HCT116 (cell line): ENCODE results near the gene LZTS3. TPM values are rescaled to one million over a fixed set of nuclear protein-coding genes. Genes with fewer than 3 reads are reported as not detected.
A peak's percentile ranks its signal among the peaks of the same experiment; 100 is the strongest.

ENCODE experiments used
- ATAC-seq: fragments of 200-7000 bp; cut with Tn5 transposase; 2 replicates; pipeline ENCODE4 v1.9.1; 2020; ENCODE audit warnings: mild to moderate bottlenecking, moderate library complexity
- BruUV-seq: library from RNA; stranded (reverse); fragments of 400-500 nt; replicated peaks from 2 replicates; lab custom pipeline; 2021; lab: Mats Ljungman, UMichigan
- CTCF ChIA-PET: fragments of 300-600 bp; sonication (Branson Sonifier 250); formaldehyde crosslinking; loops from one replicate; lab custom pipeline; 2021; ENCODE audit warnings: antibody characterized with exemption; lab: Charles Lee
- POLR2A ChIA-PET: fragments of 300-600, 350-600 bp; sonication (Branson Sonifier 250); formaldehyde crosslinking; loops from one replicate; lab custom pipeline; 2021; ENCODE audit warnings: antibody characterized with exemption; lab: Charles Lee
- RAD21 ChIA-PET, 2 experiments: fragments of 300-600 bp; sonication (Branson Sonifier 250); formaldehyde crosslinking; loops; one replicate each; lab custom pipeline; 2023; ENCODE audit warnings: low total read pairs in 2 of 2; ENCODE audit not compliant: uncharacterized antibody in 2 of 2, unreplicated experiment in 2 of 2, low non-redundant PET in 1 of 2; lab: Charles Lee
- DNase-seq: peaks from one replicate; pipeline ENCODE4 v3.0.0-alpha.2; 2010; ENCODE audit warnings: low read depth, low spot score
- H2AFZ ChIP-seq: fragments of 200-600 bp; shearing (Covaris generic), sonication (generic); 2 replicates; pipeline ENCODE4 v1.6.1; 2017; ENCODE audit warnings: low read depth, mixed run types, mixed read lengths, antibody characterized with exemption, low read length; ENCODE audit not compliant: poor library complexity, severe bottlenecking
- H3K27ac ChIP-seq: 2 replicates; pipeline ENCODE4 v1.5.1; 2012; ENCODE audit warnings: low read depth, low read length
- H3K27me3 ChIP-seq: fragments of 200-600 bp; sonication (generic); 2 replicates; pipeline ENCODE4 v1.6.1; 2016; ENCODE audit warnings: mixed run types, low read length, mixed read lengths; ENCODE audit not compliant: insufficient read depth
- H3K36me3 ChIP-seq, 2 experiments: fragments of 200-500 bp in 1 of 2; fragments of 200-600 bp in 1 of 2; sonication (Bioruptor generic) in 1 of 2; sonication (generic) in 1 of 2; 2 replicates each; pipeline versions ENCODE4 v1.5.1 to v1.6.1; 2014 to 2016; ENCODE audit warnings: low read length in 2 of 2, inconsistent platforms in 1 of 2, mixed read lengths in 1 of 2, mixed run types in 1 of 2; ENCODE audit not compliant: insufficient read depth in 2 of 2, control insufficient read depth in 1 of 2
- H3K4me1 ChIP-seq, 2 experiments: fragments of 200-600 bp in 1 of 2; sonication (generic) in 1 of 2; 2 replicates each; pipeline versions ENCODE4 v1.5.1 to v1.6.1; 2012 to 2017; ENCODE audit warnings: low read length in 2 of 2, inconsistent platforms in 1 of 2, mild to moderate bottlenecking in 1 of 2, mixed read lengths in 1 of 2, mixed run types in 1 of 2, moderate library complexity in 1 of 2; ENCODE audit not compliant: insufficient read depth in 2 of 2, control insufficient read depth in 1 of 2
- H3K4me2 ChIP-seq: fragments of 200-600 bp; sonication (generic); 2 replicates; pipeline ENCODE4 v1.6.1; 2017; ENCODE audit warnings: mixed run types, low read length, mixed read lengths
- H3K4me3 ChIP-seq, 2 experiments: fragments of 200-600 bp in 1 of 2; sonication (generic) in 1 of 2; replicated peaks in 1 of 2; 2 replicates each; pipeline ENCODE4 v1.5.1; 2011 to 2016; ENCODE audit warnings: low read length in 2 of 2, control low read depth in 1 of 2, low read depth in 1 of 2, mild to moderate bottlenecking in 1 of 2, mixed read lengths in 1 of 2, mixed run types in 1 of 2
- H3K79me2 ChIP-seq: fragments of 200-600 bp; sonication (generic); 2 replicates; pipeline ENCODE4 v1.6.1; 2017; ENCODE audit warnings: mild to moderate bottlenecking, mixed run types, low read length, moderate library complexity, mixed read lengths; ENCODE audit not compliant: insufficient read depth
- H3K9ac ChIP-seq: fragments of 200-600 bp; sonication (generic); 2 replicates; pipeline ENCODE4 v1.6.1; 2016; ENCODE audit warnings: low read length, mixed read lengths
- H3K9me2 ChIP-seq: fragments of 200-600 bp; sonication (generic), shearing (Covaris generic); 2 replicates; pipeline ENCODE4 v1.6.1; 2017; ENCODE audit warnings: mixed run types, mild to moderate bottlenecking, moderate library complexity; ENCODE audit not compliant: insufficient read depth
- H3K9me3 ChIP-seq, 2 experiments: fragments of 200-500 bp in 1 of 2; fragments of 200-600 bp in 1 of 2; sonication (Bioruptor generic) in 1 of 2; sonication (generic) in 1 of 2; 2 replicates each; pipeline ENCODE4 v1.6.1; 2014 to 2017; ENCODE audit warnings: low read length in 2 of 2, mixed read lengths in 2 of 2, inconsistent platforms in 1 of 2, low read depth in 1 of 2, mild to moderate bottlenecking in 1 of 2, mixed run types in 1 of 2, moderate library complexity in 1 of 2; ENCODE audit not compliant: control insufficient read depth in 1 of 2, insufficient read depth in 1 of 2
- H4K20me1 ChIP-seq: fragments of 200-600 bp; sonication (generic), shearing (Covaris generic); 2 replicates; pipeline ENCODE4 v1.6.1; 2017; ENCODE audit warnings: mixed run types, mild to moderate bottlenecking, moderate library complexity; ENCODE audit not compliant: insufficient read depth
- ATF3 ChIP-seq: IDR thresholded peaks from 2 replicates; pipeline ENCODE4 v1.6.1; 2012
- CBX3 ChIP-seq: IDR thresholded peaks from 2 replicates; pipeline ENCODE4 v1.6.1; 2012; ENCODE audit warnings: low read depth
- CEBPB ChIP-seq: IDR thresholded peaks from 2 replicates; pipeline ENCODE4 v1.6.1; 2012; ENCODE audit warnings: low read depth
- CTCF ChIP-seq, 3 experiments: fragments of 200-600 bp in 1 of 3; sonication (generic) in 1 of 3; IDR thresholded peaks in 2 of 3; conservative IDR thresholded peaks in 1 of 3; 2 replicates each; pipeline ENCODE4 v1.5.1; 2012 to 2017; ENCODE audit warnings: low read depth in 2 of 3, low read length in 2 of 3, antibody characterized with exemption in 1 of 3, borderline replicate concordance in 1 of 3, control low read depth in 1 of 3, mild to moderate bottlenecking in 1 of 3, mixed read lengths in 1 of 3, mixed run types in 1 of 3, moderate library complexity in 1 of 3; ENCODE audit not compliant: insufficient read depth in 1 of 3
- EGR1 ChIP-seq: IDR thresholded peaks from 2 replicates; pipeline ENCODE4 v1.6.1; 2012; ENCODE audit warnings: low read depth
- EZH2 ChIP-seq: fragments of 200-600 bp; sonication (generic); IDR thresholded peaks from 2 replicates; pipeline ENCODE4 v1.6.1; 2017; ENCODE audit warnings: antibody characterized with exemption, mixed run types
- EZH2phosphoT487 ChIP-seq: fragments of 200-600 bp; IDR thresholded peaks from 2 replicates; pipeline ENCODE4 v1.6.1; 2018; ENCODE audit warnings: antibody characterized with exemption, borderline replicate concordance
- JUND ChIP-seq: IDR thresholded peaks from 2 replicates; pipeline ENCODE4 v1.6.1; 2012
- MAX ChIP-seq: IDR thresholded peaks from 2 replicates; pipeline ENCODE4 v1.6.1; 2012
- POLR2A ChIP-seq: IDR thresholded peaks from 2 replicates; pipeline ENCODE4 v1.7.0; 2011; ENCODE audit warnings: borderline replicate concordance; ENCODE audit not compliant: insufficient read depth, insufficient read length; ENCODE audit errors: extremely low read depth
- POLR2AphosphoS5 ChIP-seq: IDR thresholded peaks from 2 replicates; pipeline ENCODE4 v1.6.1; 2011; ENCODE audit warnings: mild to moderate bottlenecking, low read depth, low read length, moderate library complexity
- RAD21 ChIP-seq: IDR thresholded peaks from 2 replicates; pipeline ENCODE4 v1.6.1; 2012; ENCODE audit warnings: low read depth, mild to moderate bottlenecking
- SIN3A ChIP-seq: IDR thresholded peaks from 2 replicates; pipeline ENCODE4 v1.6.1; 2012; ENCODE audit warnings: low read depth
- SP1 ChIP-seq: IDR thresholded peaks from 2 replicates; pipeline ENCODE4 v1.6.1; 2012; ENCODE audit warnings: low read depth
- SRF ChIP-seq: IDR thresholded peaks from 2 replicates; pipeline ENCODE4 v1.6.1; 2012; ENCODE audit warnings: low read depth
- YY1 ChIP-seq: IDR thresholded peaks from 2 replicates; pipeline ENCODE4 v1.6.1; 2011; ENCODE audit warnings: low read length, low read depth, moderate library complexity, mild to moderate bottlenecking; ENCODE audit not compliant: insufficient replicate concordance; ENCODE audit errors: extremely low read depth
- ZFX ChIP-seq: fragments of 450-650 bp; IDR thresholded peaks from 2 replicates; pipeline ENCODE4 v1.6.1; 2017
- ZNF274 ChIP-seq: fragments of 200-500 bp; sonication (Bioruptor generic); IDR thresholded peaks from 2 replicates; pipeline ENCODE4 v1.6.1; 2014; ENCODE audit warnings: mild to moderate bottlenecking, low read depth, low read length, inconsistent platforms
- intact Hi-C: fragments of 100-400 bp; cut with micrococcal nuclease; formaldehyde crosslinking; loops from 2 replicates; pipeline ENCODE4 v1.10.0; 2022
- total RNA-seq: library from RNA; stranded (reverse); gene quantifications from one replicate; pipeline ENCODE4 v1.2.1, GENCODE V29; 2021; ENCODE audit not compliant: unreplicated experiment
- TF ChIP-seq, protein P1 (sequence below): IDR thresholded peaks from 2 replicates; pipeline ENCODE4 v1.6.1; 2011; ENCODE audit warnings: mild to moderate bottlenecking, low read length, moderate library complexity; ENCODE audit not compliant: insufficient replicate concordance; ENCODE audit errors: extremely low read depth
- TF ChIP-seq, protein P2 (sequence below): IDR thresholded peaks from 2 replicates; pipeline ENCODE4 v1.6.1; 2012; ENCODE audit warnings: low read depth

The LZTS3 gene
- total RNA-seq, 1 experiment from 2014 or later, result 5.2 TPM

DNA sequence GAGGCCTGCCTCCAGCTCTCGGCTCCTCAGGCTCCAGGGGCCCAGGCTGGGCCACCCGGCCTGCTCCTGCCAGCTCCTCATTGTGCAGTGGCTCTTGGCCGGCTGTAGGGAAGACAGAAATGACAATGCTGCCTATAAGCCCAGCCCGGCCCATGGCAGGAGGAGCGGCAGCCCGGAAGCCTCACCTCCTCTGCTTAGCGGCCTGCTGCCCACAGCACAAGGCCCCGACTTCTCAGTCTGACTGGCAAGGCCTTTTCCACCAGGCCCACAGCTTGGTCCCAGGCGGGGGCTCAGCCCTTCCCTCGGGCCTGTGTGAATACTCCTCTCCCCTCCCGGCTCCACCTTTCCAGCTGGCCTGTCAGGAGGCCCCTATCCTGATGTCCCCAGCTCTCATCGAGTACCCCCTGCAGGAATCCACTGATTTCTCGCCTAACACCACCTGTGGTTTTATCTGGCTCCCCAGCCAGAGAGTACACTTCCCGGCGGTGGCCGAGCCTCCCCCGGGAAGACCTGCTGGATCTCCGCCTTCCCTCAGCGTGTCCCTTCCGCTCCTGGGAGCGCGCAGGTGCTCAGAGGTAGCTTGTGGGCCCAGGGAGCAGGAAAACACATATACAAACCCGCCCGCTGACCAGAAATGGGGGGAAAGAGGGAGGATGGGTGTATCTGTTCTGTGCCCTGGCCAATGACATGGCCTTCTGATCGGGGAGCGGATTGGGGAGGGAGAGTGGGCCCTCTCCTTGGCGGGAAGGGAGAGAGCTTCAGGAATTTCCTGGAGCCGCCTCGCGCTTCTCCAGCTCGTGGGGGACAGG lies 30.2 kb upstream of the LZTS3 start:
- Histone ChIP-seq H4K20me1 (no peaks in the 10 kb centered on the region), H3K27ac (peak overlapping the region; percentile 87), H3K9ac (peak overlapping the region; percentile 85), H3K79me2 (peaks cover 23% of the 10 kb centered on the region), H3K4me1 (peaks cover 9 to 18% of the 10 kb centered on the region in 2 experiments; a peak in 3 of 4 replicates), H3K9me3 (no peaks in the 10 kb centered on the region), H3K4me2 (peak overlapping the region; percentile 90), H3K27me3 (no peaks in the 10 kb centered on the region), H3K9me2 (no peaks in the 10 kb centered on the region), H3K36me3 (peaks cover 14 to 17% of the 10 kb centered on the region in 2 experiments; a peak in 3 of 4 replicates), H2AFZ (no peak overlapping the region), H3K4me3 (peak overlapping the region; percentile 94)
- TF ChIP-seq EZH2phosphoT487, result no peak
- TF ChIP-seq SIN3A, result no peak
- TF ChIP-seq EGR1, result no peak
- TF ChIP-seq EZH2, result no peak
- TF ChIP-seq POLR2A, result no peak
- no peak for TF ChIP-seq POLR2AphosphoS5
- TF ChIP-seq JUND, result no peak
- TF ChIP-seq CBX3, result no peak
- TF ChIP-seq MAX, result no peak
- TF ChIP-seq CTCF (IDR thresholded peaks at IDR 0.05 in 2 of 3, conservative IDR thresholded peaks at IDR 0.05 in 1 of 3; ENCODE audit: borderline replicate concordance in 1 of 3, insufficient read depth in 1 of 3, low read depth in 2 of 3, low read length in 2 of 3), result no peak
- TF ChIP-seq, protein P1, sequence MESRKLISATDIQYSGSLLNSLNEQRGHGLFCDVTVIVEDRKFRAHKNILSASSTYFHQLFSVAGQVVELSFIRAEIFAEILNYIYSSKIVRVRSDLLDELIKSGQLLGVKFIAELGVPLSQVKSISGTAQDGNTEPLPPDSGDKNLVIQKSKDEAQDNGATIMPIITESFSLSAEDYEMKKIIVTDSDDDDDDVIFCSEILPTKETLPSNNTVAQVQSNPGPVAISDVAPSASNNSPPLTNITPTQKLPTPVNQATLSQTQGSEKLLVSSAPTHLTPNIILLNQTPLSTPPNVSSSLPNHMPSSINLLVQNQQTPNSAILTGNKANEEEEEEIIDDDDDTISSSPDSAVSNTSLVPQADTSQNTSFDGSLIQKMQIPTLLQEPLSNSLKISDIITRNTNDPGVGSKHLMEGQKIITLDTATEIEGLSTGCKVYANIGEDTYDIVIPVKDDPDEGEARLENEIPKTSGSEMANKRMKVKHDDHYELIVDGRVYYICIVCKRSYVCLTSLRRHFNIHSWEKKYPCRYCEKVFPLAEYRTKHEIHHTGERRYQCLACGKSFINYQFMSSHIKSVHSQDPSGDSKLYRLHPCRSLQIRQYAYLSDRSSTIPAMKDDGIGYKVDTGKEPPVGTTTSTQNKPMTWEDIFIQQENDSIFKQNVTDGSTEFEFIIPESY, result no peak
- no peak for TF ChIP-seq ATF3
- no peak for TF ChIP-seq CEBPB
- no peak for TF ChIP-seq YY1
- no peak for TF ChIP-seq ZNF274
- TF ChIP-seq, protein P2, sequence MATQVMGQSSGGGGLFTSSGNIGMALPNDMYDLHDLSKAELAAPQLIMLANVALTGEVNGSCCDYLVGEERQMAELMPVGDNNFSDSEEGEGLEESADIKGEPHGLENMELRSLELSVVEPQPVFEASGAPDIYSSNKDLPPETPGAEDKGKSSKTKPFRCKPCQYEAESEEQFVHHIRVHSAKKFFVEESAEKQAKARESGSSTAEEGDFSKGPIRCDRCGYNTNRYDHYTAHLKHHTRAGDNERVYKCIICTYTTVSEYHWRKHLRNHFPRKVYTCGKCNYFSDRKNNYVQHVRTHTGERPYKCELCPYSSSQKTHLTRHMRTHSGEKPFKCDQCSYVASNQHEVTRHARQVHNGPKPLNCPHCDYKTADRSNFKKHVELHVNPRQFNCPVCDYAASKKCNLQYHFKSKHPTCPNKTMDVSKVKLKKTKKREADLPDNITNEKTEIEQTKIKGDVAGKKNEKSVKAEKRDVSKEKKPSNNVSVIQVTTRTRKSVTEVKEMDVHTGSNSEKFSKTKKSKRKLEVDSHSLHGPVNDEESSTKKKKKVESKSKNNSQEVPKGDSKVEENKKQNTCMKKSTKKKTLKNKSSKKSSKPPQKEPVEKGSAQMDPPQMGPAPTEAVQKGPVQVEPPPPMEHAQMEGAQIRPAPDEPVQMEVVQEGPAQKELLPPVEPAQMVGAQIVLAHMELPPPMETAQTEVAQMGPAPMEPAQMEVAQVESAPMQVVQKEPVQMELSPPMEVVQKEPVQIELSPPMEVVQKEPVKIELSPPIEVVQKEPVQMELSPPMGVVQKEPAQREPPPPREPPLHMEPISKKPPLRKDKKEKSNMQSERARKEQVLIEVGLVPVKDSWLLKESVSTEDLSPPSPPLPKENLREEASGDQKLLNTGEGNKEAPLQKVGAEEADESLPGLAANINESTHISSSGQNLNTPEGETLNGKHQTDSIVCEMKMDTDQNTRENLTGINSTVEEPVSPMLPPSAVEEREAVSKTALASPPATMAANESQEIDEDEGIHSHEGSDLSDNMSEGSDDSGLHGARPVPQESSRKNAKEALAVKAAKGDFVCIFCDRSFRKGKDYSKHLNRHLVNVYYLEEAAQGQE, result no peak
- no peak for TF ChIP-seq RAD21
- no peak for TF ChIP-seq SRF
- TF ChIP-seq ZFX, result no peak
- no peak for TF ChIP-seq SP1
- BruUV-seq, result no TSS peak
- intact Hi-C loops, result no loop called here
- DNase-seq (no peak), ATAC-seq (peak; percentile 54)
- ChIA-PET CTCF (no interaction called here), POLR2A (interaction anchor here (0.6 kb wide), 1 partner anchor 675 kb away, joined by 3 read pairs; no protein-coding TSS in a partner anchor), RAD21 (no interaction called here)
